T-cell (primary cell): Measurements from ENCODE around the gene PTPN7. TPM values are rescaled to one million over a fixed set of nuclear protein-coding genes. Genes with fewer than 3 reads are reported as not detected.

Source experiments
- ATAC-seq, 4 experiments: fragments of 200-7000 bp in 3 of 4; fragments of 150-1000 bp in 1 of 4; cut with Tn5 transposase; replicated peaks in 1 of 4; 1 replicate in 3 of 4; 2 replicates in 1 of 4; pipeline ENCODE4 v1.10.0; 2021; ENCODE audit warnings: moderate library complexity in 3 of 4, mild to moderate bottlenecking in 2 of 4, moderate number of reproducible peaks in 1 of 4
- CTCF ChIA-PET, 2 donors: fragments of 300-600 bp; sonication (Branson Sonifier 250); formaldehyde crosslinking; loops; one replicate each; lab custom pipeline; 2022; ENCODE audit warnings: antibody characterized with exemption in 2 of 2; lab: Charles Lee
- POLR2A ChIA-PET, 2 donors: fragments of 300-600 bp; sonication (Branson Sonifier 250); formaldehyde crosslinking; loops; one replicate each; lab custom pipeline; 2022; ENCODE audit warnings: antibody characterized with exemption in 2 of 2; lab: Charles Lee
- DNase-seq, 35 experiments: peaks; one replicate each; pipeline versions ENCODE4 v3.0.0 to v3.0.0-alpha.2; 2013 to 2023
- H3K27ac ChIP-seq: one replicate; pipeline ENCODE4 v1.5.1; 2013; ENCODE audit warnings: low read length
- H3K27me3 ChIP-seq, 2 experiments: replicated peaks in 1 of 2; 1 replicate in 1 of 2; 2 replicates in 1 of 2; pipeline versions ENCODE4 v1.6.1 to v1.7.0; 2013; ENCODE audit warnings: low read length in 1 of 2, mixed read lengths in 1 of 2; ENCODE audit not compliant: control insufficient read depth in 2 of 2, insufficient read depth in 2 of 2; ENCODE audit errors: extremely low read depth in 1 of 2
- H3K36me3 ChIP-seq, 2 donors: 1 replicate in 1 of 2; 2 replicates in 1 of 2; pipeline versions ENCODE4 v1.6.1 to v1.7.0; 2013; ENCODE audit warnings: low read length in 1 of 2; ENCODE audit not compliant: control insufficient read depth in 2 of 2, insufficient read depth in 1 of 2; ENCODE audit errors: extremely low read depth in 1 of 2
- H3K4me1 ChIP-seq, 2 experiments: 1 replicate in 1 of 2; 2 replicates in 1 of 2; pipeline versions ENCODE4 v1.6.1 to v1.7.0; 2013; ENCODE audit warnings: low read length in 2 of 2, mixed read lengths in 1 of 2; ENCODE audit not compliant: insufficient read depth in 2 of 2, control insufficient read depth in 1 of 2; ENCODE audit errors: extremely low read depth in 1 of 2
- H3K4me3 ChIP-seq, 2 donors: 1 replicate in 1 of 2; 2 replicates in 1 of 2; pipeline versions ENCODE4 v1.5.1 to v1.7.0; 2013; ENCODE audit warnings: mild to moderate bottlenecking in 2 of 2, low read length in 1 of 2, moderate library complexity in 1 of 2; ENCODE audit not compliant: control insufficient read depth in 1 of 2; ENCODE audit errors: extremely low read depth in 1 of 2
- H3K9me3 ChIP-seq: 2 replicates; pipeline ENCODE4 v1.7.0; 2013
- H3K27ac Mint-ChIP-seq, 2 donors: one replicate each; pipeline ENCODE4 v1.8.0; 2020 to 2021; ENCODE audit warnings: mild to moderate bottlenecking in 2 of 2, mixed read lengths in 2 of 2
- H3K27me3 Mint-ChIP-seq, 2 donors: one replicate each; pipeline ENCODE4 v1.8.0; 2021 to 2022; ENCODE audit warnings: mixed read lengths in 2 of 2
- H3K36me3 Mint-ChIP-seq: one replicate; pipeline ENCODE4 v1.8.0; 2021; ENCODE audit warnings: mixed read lengths
- H3K4me1 Mint-ChIP-seq, 3 donors: one replicate each; pipeline ENCODE4 v1.8.0; 2020 to 2022; ENCODE audit warnings: mixed read lengths in 3 of 3, mild to moderate bottlenecking in 1 of 3
- H3K4me3 Mint-ChIP-seq, 3 donors: one replicate each; pipeline ENCODE4 v1.8.0; 2020 to 2022; ENCODE audit warnings: mild to moderate bottlenecking in 3 of 3, mixed read lengths in 3 of 3, moderate library complexity in 3 of 3
- H3K9me3 Mint-ChIP-seq, 3 donors: one replicate each; pipeline ENCODE4 v1.8.0; 2020 to 2022; ENCODE audit warnings: mixed read lengths in 3 of 3
- WGBS: methylation state at CpG from one replicate; pipeline ENCODE4 v1.1.5; 2013; ENCODE audit warnings: missing lambda C conversion rate; ENCODE audit not compliant: insufficient coverage; 5-methylcytosine and 5-hydroxymethylcytosine counted together
- total RNA-seq, 35 experiments: library from RNA in 6 of 35; stranded (reverse) in 6 of 35; fragments of 120-200 nt in 1 of 35; gene quantifications; one replicate each; pipeline versions ENCODE4 v1.2.1 to v1.2.4 and lab custom pipeline; 2013 to 2026

The PTPN7 gene
- total RNA-seq (100 to 1,000 TPM in 1 of 5 donors, 10 to 100 TPM in 4; 67.1 to 124 (median 71.7) TPM), total RNA-seq (lab: John Stamatoyannopoulos, UW) (77.4 to 539 (median 161) reads per million in 29 experiments)
- total RNA-seq (2013), result 86.8 TPM

- Mint-ChIP-seq H3K4me3 (peak within 1 kb of the TSS; percentile 90 to 92 (median 92)), H3K9me3 (no peaks in the 10 kb centered on the region), H3K27ac (peak within 1 kb of the TSS; percentile 99), H3K27me3 (no peaks in the 10 kb centered on the region), H3K4me1 (peaks cover 90 to 94% (median 91%) of the 10 kb centered on the region in 3 donors), H3K36me3 (peaks cover 4% of the 10 kb centered on the region)
- Histone ChIP-seq H3K27ac (peak within 1 kb of the TSS; percentile 95), H3K9me3 (no peaks in the 10 kb centered on the region), H3K27me3 (no peaks in the 10 kb centered on the region), H3K36me3 (peaks cover 7 to 28% of the 10 kb centered on the region in 2 donors), H3K4me3 (peak within 1 kb of the TSS; percentile 72 to 95), H3K4me1 (peaks cover 59 to 98% of the 10 kb centered on the region in 2 experiments)
- DNase-seq (peak; percentile 57 to 86 (median 78)), ATAC-seq (peak; percentile 71 to 75 (median 72))
- 2% methylated on average over 14 of the region's 17 CpGs for WGBS
- ChIA-PET POLR2A (interaction anchor here in 1 of 2 donors (1.2 kb wide), 1 partner anchor 13 kb away, joined by 3 read pairs; no protein-coding TSS in a partner anchor), CTCF (interaction anchor here (0.5 to 1.6 kb wide), 7 partner anchors 9 to 181 kb away, joined by 3 to 9 read pairs (median 4); partner anchors contain the start of gene UBE2T (in 1 of the 2))
These were observed at the start of gene PTPN7 for GRCh38 chr1:202160377-202160940. TSS of gene PTPN7 (minus strand) at chr1:202160602. CDS start at chr1:202159402, 1,200 bp downstream.

GRCh38 chr1:202208351-202208857 is 48.0 kb upstream of the PTPN7 start:
- no peak overlapping the region for H3K27ac Mint-ChIP-seq
- no peak overlapping the region for H3K27ac ChIP-seq
- H3K4me1 ChIP-seq, result peaks cover 0 to 49% of the 10 kb centered on the region in 2 experiments
- no peaks in the 10 kb centered on the region for H3K9me3 Mint-ChIP-seq
- ATAC-seq (no peak), DNase-seq (no peak)
- no peaks in the 10 kb centered on the region for H3K9me3 ChIP-seq
- no peak overlapping the region for H3K4me3 Mint-ChIP-seq
- WGBS, result 93% methylated on average over 5 of the region's 11 CpGs
- H3K4me1 Mint-ChIP-seq, result peaks cover under 1 to 5% (median 3%) of the 10 kb centered on the region in 3 donors
- ChIA-PET CTCF (interaction anchor here in 1 of 2 donors (0.5 kb wide), 1 partner anchor 20 kb away, joined by 5 read pairs; no protein-coding TSS in a partner anchor), POLR2A (no interaction called here)
- H3K27me3 Mint-ChIP-seq, result peaks cover 25 to 36% of the 10 kb centered on the region in 2 donors
- no peak overlapping the region for H3K4me3 ChIP-seq
- H3K36me3 ChIP-seq, result no peaks in the 10 kb centered on the region
- H3K36me3 Mint-ChIP-seq, result peaks cover 4% of the 10 kb centered on the region
- peaks cover 0 to 46% of the 10 kb centered on the region in 2 experiments for H3K27me3 ChIP-seq

- no peak overlapping the region for H3K4me3 Mint-ChIP-seq
- WGBS, result 82% methylated on average over 1 of the region's 1 CpG
- Histone ChIP-seq H3K4me1 (peaks cover 0 to 57% of the 10 kb centered on the region in 2 experiments), H3K27me3 (peaks cover 0 to 36% of the 10 kb centered on the region in 2 experiments), H3K27ac (no peak overlapping the region), H3K4me3 (no peak overlapping the region), H3K9me3 (no peaks in the 10 kb centered on the region), H3K36me3 (no peaks in the 10 kb centered on the region)
- H3K36me3 Mint-ChIP-seq, result peaks cover 4% of the 10 kb centered on the region
- POLR2A ChIA-PET, result no interaction called here
- no peaks in the 10 kb centered on the region for H3K9me3 Mint-ChIP-seq
- DNase-seq (no peak), ATAC-seq (no peak)
- H3K27ac Mint-ChIP-seq, result no peak overlapping the region
- H3K27me3 Mint-ChIP-seq, result peaks cover 14 to 25% of the 10 kb centered on the region in 2 donors
- CTCF ChIA-PET, result no interaction called here
- peaks cover 0 to 10% (median 6%) of the 10 kb centered on the region in 3 donors for H3K4me1 Mint-ChIP-seq
These were observed 46.9 kb upstream of the PTPN7 start for GRCh38 chr1:202207292-202207691.

- no peaks in the 10 kb centered on the region for H3K9me3 Mint-ChIP-seq
- 67% methylated on average over 3 of the region's 5 CpGs for WGBS
- POLR2A ChIA-PET, result interaction anchor here in 1 of 2 donors (0.8 kb wide), 1 partner anchor 224 kb away, joined by 3 read pairs; no protein-coding TSS in a partner anchor
- H3K36me3 Mint-ChIP-seq, result peaks cover under 1% of the 10 kb centered on the region
- ATAC-seq (no peak), DNase-seq (peak in 2 of 35 experiments; percentile 15 to 25)
- no peak overlapping the region for H3K4me3 ChIP-seq
- no peak overlapping the region for H3K4me3 Mint-ChIP-seq
- peaks cover 11 to 21% (median 18%) of the 10 kb centered on the region in 3 donors for H3K4me1 Mint-ChIP-seq
- CTCF ChIA-PET, result no interaction called here
- no peaks in the 10 kb centered on the region for H3K36me3 ChIP-seq
- no peak overlapping the region for H3K27ac ChIP-seq
- peaks cover 0 to 29% of the 10 kb centered on the region in 2 experiments for H3K27me3 ChIP-seq
- H3K9me3 ChIP-seq, result no peaks in the 10 kb centered on the region
- H3K27ac Mint-ChIP-seq, result no peak overlapping the region
- peaks cover 5 to 16% of the 10 kb centered on the region in 2 donors for H3K27me3 Mint-ChIP-seq
- H3K4me1 ChIP-seq, result peaks cover 4 to 73% of the 10 kb centered on the region in 2 experiments
These were observed 45.3 kb upstream of the PTPN7 start for GRCh38 chr1:202205523-202206190.

DNA sequence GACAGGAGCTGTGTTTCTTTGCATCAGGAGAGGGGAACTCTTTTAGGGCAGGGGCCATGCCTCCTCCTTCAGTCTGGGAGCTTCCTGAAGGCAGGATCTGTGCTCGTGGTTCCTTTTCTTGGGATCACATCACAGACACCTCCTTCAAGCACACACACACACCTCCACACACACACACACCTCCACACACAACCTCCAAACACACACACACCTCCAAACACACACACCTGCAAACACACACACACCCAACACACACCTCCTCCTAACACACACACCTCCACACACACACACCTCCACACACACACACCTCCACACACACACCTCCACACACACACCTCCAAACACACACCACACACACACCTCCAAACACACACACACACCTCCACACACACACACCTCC is 43.7 kb upstream of the PTPN7 start:
- Histone ChIP-seq H3K27ac (peak overlapping the region; percentile 43), H3K4me3 (peak overlapping the region in 1 of 2 donors; percentile 16), H3K36me3 (no peaks in the 10 kb centered on the region), H3K9me3 (no peaks in the 10 kb centered on the region), H3K4me1 (peaks cover 11 to 82% of the 10 kb centered on the region in 2 experiments), H3K27me3 (peaks cover 0 to 19% of the 10 kb centered on the region in 2 experiments)
- Mint-ChIP-seq H3K27ac (no peak overlapping the region), H3K9me3 (no peaks in the 10 kb centered on the region), H3K4me1 (peaks cover 26 to 32% (median 28%) of the 10 kb centered on the region in 3 donors), H3K36me3 (no peaks in the 10 kb centered on the region), H3K27me3 (peaks cover 0 to 7% of the 10 kb centered on the region in 2 donors), H3K4me3 (no peak overlapping the region)
- no peak for ATAC-seq
- 67% methylated on average over 1 of the region's 1 CpG for WGBS
- CTCF ChIA-PET, result no interaction called here
- POLR2A ChIA-PET, result no interaction called here
- DNase-seq, result no peak
